SK-N-SH (cell line): ENCODE measurements around the gene PSMD8. TPM values are rescaled to one million over a fixed set of nuclear protein-coding genes. Genes with fewer than 3 reads are reported as not detected.

Experiments
- CTCF ChIA-PET: fragments of 300-600, 350-600 bp; formaldehyde crosslinking; extraction: SDS; loops from one replicate; lab custom pipeline; 2021; lab: Yijun Ruan, JAX
- POLR2A ChIA-PET: fragments of 350-600 bp; sonication (Branson Sonifier 250); formaldehyde crosslinking; extraction: SDS; loops from one replicate; lab custom pipeline; 2020; ENCODE audit warnings: antibody characterized with exemption, inconsistent platforms; lab: Yijun Ruan, JAX
- DNase-seq: peaks from one replicate; pipeline ENCODE4 v3.0.0; 2012
- H2AFZ ChIP-seq: fragments of 200-600 bp; sonication (generic); 2 replicates; pipeline ENCODE4 v1.8.1; 2016; ENCODE audit warnings: antibody characterized with exemption, mild to moderate bottlenecking, low read depth
- H3F3A ChIP-seq: fragments of 200-600 bp; sonication (generic); replicated peaks from 2 replicates; pipeline ENCODE3; 2016; ENCODE audit warnings: antibody characterized with exemption, mild to moderate bottlenecking; ENCODE audit not compliant: insufficient read depth
- H3K27ac ChIP-seq, 2 experiments: fragments of 200-500 bp in 1 of 2; fragments of 200-600 bp in 1 of 2; sonication (Bioruptor generic) in 1 of 2; sonication (generic), shearing (Covaris generic) in 1 of 2; 2 replicates each; pipeline versions ENCODE4 v1.5.1 to v1.6.1; 2014 to 2016; ENCODE audit warnings: low read depth in 2 of 2, inconsistent platforms in 1 of 2, low read length in 1 of 2, mild to moderate bottlenecking in 1 of 2, mixed read lengths in 1 of 2
- H3K27me3 ChIP-seq: fragments of 200-600 bp; sonication (generic), shearing (Covaris generic); 2 replicates; pipeline ENCODE4 v1.6.1; 2016; ENCODE audit warnings: mixed run types; ENCODE audit not compliant: insufficient read depth
- H3K36me3 ChIP-seq, 2 experiments: fragments of 200-500 bp in 1 of 2; fragments of 200-600 bp in 1 of 2; sonication (Bioruptor generic) in 1 of 2; sonication (generic) in 1 of 2; replicated peaks in 1 of 2; 2 replicates each; pipeline versions ENCODE3 to v1.5.1; 2014 to 2016; ENCODE audit warnings: low read length in 1 of 2, mild to moderate bottlenecking in 1 of 2; ENCODE audit not compliant: insufficient read depth in 2 of 2, control insufficient read depth in 1 of 2
- H3K4me1 ChIP-seq, 2 experiments: fragments of 200-500 bp in 1 of 2; fragments of 200-600 bp in 1 of 2; sonication (Bioruptor generic) in 1 of 2; sonication (generic), shearing (Covaris generic) in 1 of 2; 2 replicates each; pipeline versions ENCODE4 v1.5.1 to v1.6.1; 2014 to 2016; ENCODE audit warnings: low read depth in 1 of 2, low read length in 1 of 2, mixed run types in 1 of 2; ENCODE audit not compliant: insufficient read depth in 2 of 2, control insufficient read depth in 1 of 2
- H3K4me2 ChIP-seq: fragments of 200-600 bp; sonication (generic), shearing (Covaris generic); 2 replicates; pipeline ENCODE4 v1.6.1; 2017; ENCODE audit warnings: mixed run types
- H3K4me3 ChIP-seq, 2 experiments: fragments of 200-500 bp in 1 of 2; fragments of 200-600 bp in 1 of 2; sonication (Bioruptor generic) in 1 of 2; sonication (generic), shearing (Covaris generic) in 1 of 2; 2 replicates each; pipeline versions ENCODE4 v1.5.1 to v1.8.1; 2014 to 2016; ENCODE audit warnings: low read depth in 2 of 2, inconsistent platforms in 1 of 2, low read length in 1 of 2, mild to moderate bottlenecking in 1 of 2, mixed read lengths in 1 of 2, moderate library complexity in 1 of 2
- H3K79me2 ChIP-seq: fragments of 200-600 bp; sonication (generic); 2 replicates; pipeline ENCODE4 v1.8.1; 2017; ENCODE audit warnings: mild to moderate bottlenecking; ENCODE audit not compliant: insufficient read depth
- H3K9ac ChIP-seq: fragments of 200-600 bp; sonication (generic); 2 replicates; pipeline ENCODE4 v1.6.1; 2017; ENCODE audit warnings: mixed run types
- H3K9me2 ChIP-seq: fragments of 200-600 bp; sonication (generic); 2 replicates; pipeline ENCODE4 v1.6.1; 2017; ENCODE audit warnings: mixed run types
- H3K9me3 ChIP-seq: fragments of 200-600 bp; sonication (generic); 2 replicates; pipeline ENCODE4 v1.6.1; 2017; ENCODE audit warnings: mixed run types, mild to moderate bottlenecking, moderate library complexity
- H4K20me1 ChIP-seq: fragments of 200-600 bp; sonication (generic); 2 replicates; pipeline ENCODE4 v1.6.1; 2017; ENCODE audit warnings: mild to moderate bottlenecking, mixed run types; ENCODE audit not compliant: insufficient read depth
- CTCF ChIP-seq: fragments of 200-600 bp; sonication (generic); IDR thresholded peaks from 2 replicates; pipeline ENCODE4 v1.6.1; 2017; ENCODE audit warnings: antibody characterized with exemption, mild to moderate bottlenecking, moderate library complexity
- EP300 ChIP-seq, 2 experiments: IDR thresholded peaks; 2 replicates each; pipeline versions ENCODE4 v1.4.0 to v1.6.1; 2012; ENCODE audit warnings: borderline replicate concordance in 1 of 2, low read depth in 1 of 2, low read length in 1 of 2
- EZH2phosphoT487 ChIP-seq: fragments of 200-600 bp; sonication (generic); IDR thresholded peaks from 2 replicates; pipeline ENCODE4 v1.6.1; 2017; ENCODE audit warnings: low read depth, mixed run types, mild to moderate bottlenecking, antibody characterized with exemption, moderate library complexity, borderline replicate concordance
- FOSL2 ChIP-seq: IDR thresholded peaks from 2 replicates; pipeline ENCODE4 v1.4.0; 2012; ENCODE audit warnings: low read depth, mild to moderate bottlenecking, moderate library complexity, borderline replicate concordance
- FOXM1 ChIP-seq: IDR thresholded peaks from 2 replicates; pipeline ENCODE4 v1.4.0; 2012; ENCODE audit warnings: low read depth, mild to moderate bottlenecking
- GABPA ChIP-seq: IDR thresholded peaks from 2 replicates; pipeline ENCODE4 v1.4.0; 2012; ENCODE audit warnings: low read depth, mild to moderate bottlenecking
- MEF2A ChIP-seq: IDR thresholded peaks from 2 replicates; pipeline ENCODE4 v1.4.0; 2012; ENCODE audit warnings: low read depth, borderline replicate concordance
- NFIC ChIP-seq: IDR thresholded peaks from 2 replicates; pipeline ENCODE4 v1.4.0; 2012; ENCODE audit warnings: borderline replicate concordance
- NRF1 ChIP-seq: IDR thresholded peaks from 2 replicates; pipeline ENCODE4 v1.6.1; 2012; ENCODE audit warnings: low read depth, mild to moderate bottlenecking, low read length
- RCOR1 ChIP-seq: fragments of 150-350 bp; IDR thresholded peaks from 2 replicates; pipeline ENCODE4 v1.6.1; 2017; ENCODE audit warnings: antibody characterized with exemption, low read length
- RXRA ChIP-seq: IDR thresholded peaks from 2 replicates; pipeline ENCODE4 v1.4.0; 2012; ENCODE audit warnings: low read depth, mild to moderate bottlenecking, borderline replicate concordance
- SMC3 ChIP-seq: IDR thresholded peaks from 2 replicates; pipeline ENCODE4 v1.6.1; 2012; ENCODE audit warnings: low read depth, low read length, improper control_type of control experiment
- TAF1 ChIP-seq: IDR thresholded peaks from 2 replicates; pipeline ENCODE4 v1.6.1; 2012; ENCODE audit warnings: low read depth, mild to moderate bottlenecking, low read length, moderate library complexity, borderline replicate concordance
- TCF12 ChIP-seq: IDR thresholded peaks from 2 replicates; pipeline ENCODE4 v1.4.0; 2012
- USF2 ChIP-seq: fragments of 150-350 bp; IDR thresholded peaks from 2 replicates; pipeline ENCODE4 v1.6.1; 2017; ENCODE audit warnings: antibody characterized with exemption, low read length, low read depth, borderline replicate concordance
- WGBS: methylation state at CpG from one replicate; pipeline ENCODE4 v1.1.6; 2017; ENCODE audit warnings: low lambda C conversion rate; 5-methylcytosine and 5-hydroxymethylcytosine counted together
- polyA plus RNA-seq, 3 experiments: library from polyadenylated mRNA; depleted of rRNA; stranded (reverse); fragments of >200 nt; gene quantifications; 2 replicates each; pipeline ENCODE4 v1.2.3, GENCODE V29; 2012
- TF ChIP-seq, protein P1 (sequence below): IDR thresholded peaks from 2 replicates; pipeline ENCODE4 v1.6.1; 2012; ENCODE audit warnings: mild to moderate bottlenecking, low read depth, low read length, moderate library complexity

PSMD8 gene
- polyA plus RNA-seq, 1 of the 3 experiments (the other 2 are of a cell fraction) = 400 TPM

DNA sequence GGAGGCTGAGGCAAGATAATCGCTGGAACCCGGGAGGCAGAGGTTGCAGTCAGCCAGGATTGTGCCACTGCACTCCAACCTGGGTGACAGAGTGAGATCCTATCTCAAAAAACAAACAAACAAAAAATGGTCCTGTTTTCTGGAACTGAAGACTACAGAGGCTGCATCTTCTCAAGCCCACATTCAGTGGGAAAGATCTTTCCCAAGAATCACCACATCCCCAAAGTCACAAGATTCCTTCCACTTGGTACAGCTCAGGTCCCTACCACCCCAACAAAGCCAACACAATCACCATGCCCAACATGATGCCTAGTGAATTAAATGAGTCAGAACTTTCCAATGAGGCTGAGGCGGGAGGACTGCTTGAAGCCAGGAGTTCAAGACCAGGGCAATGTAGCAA is 23.5 kb upstream of the PSMD8 start:
- Histone ChIP-seq H2AFZ (no peak overlapping the region), H3K36me3 (no peaks in the 10 kb centered on the region), H3K27ac (no peak overlapping the region), H3K27me3 (0 out of 2 replicates have a peak, but pooled peaks cover under 1% of the 10 kb centered on the region), H3K4me1 (no peaks in the 10 kb centered on the region), H3K9ac (no peak overlapping the region), H3K9me3 (no peaks in the 10 kb centered on the region), H3K4me2 (no peak overlapping the region), H3K4me3 (no peak overlapping the region), H3F3A (no peaks in the 10 kb centered on the region), H3K9me2 (no peaks in the 10 kb centered on the region), H3K79me2 (no peaks in the 10 kb centered on the region), H4K20me1 (no peaks in the 10 kb centered on the region)
- TF ChIP-seq EP300 (IDR thresholded peaks at IDR 0.05; ENCODE audit: borderline replicate concordance in 1 of 2, low read depth in 1 of 2, low read length in 1 of 2) (no peak), GABPA (no peak), RCOR1 (no peak), FOXM1 (no peak), USF2 (no peak), TCF12 (no peak), SMC3 (no peak), CTCF (no peak), NFIC (no peak), RXRA (no peak), NRF1 (no peak), FOSL2 (no peak), MEF2A (no peak), TAF1 (no peak), EZH2phosphoT487 (no peak)
- TF ChIP-seq, protein P1, sequence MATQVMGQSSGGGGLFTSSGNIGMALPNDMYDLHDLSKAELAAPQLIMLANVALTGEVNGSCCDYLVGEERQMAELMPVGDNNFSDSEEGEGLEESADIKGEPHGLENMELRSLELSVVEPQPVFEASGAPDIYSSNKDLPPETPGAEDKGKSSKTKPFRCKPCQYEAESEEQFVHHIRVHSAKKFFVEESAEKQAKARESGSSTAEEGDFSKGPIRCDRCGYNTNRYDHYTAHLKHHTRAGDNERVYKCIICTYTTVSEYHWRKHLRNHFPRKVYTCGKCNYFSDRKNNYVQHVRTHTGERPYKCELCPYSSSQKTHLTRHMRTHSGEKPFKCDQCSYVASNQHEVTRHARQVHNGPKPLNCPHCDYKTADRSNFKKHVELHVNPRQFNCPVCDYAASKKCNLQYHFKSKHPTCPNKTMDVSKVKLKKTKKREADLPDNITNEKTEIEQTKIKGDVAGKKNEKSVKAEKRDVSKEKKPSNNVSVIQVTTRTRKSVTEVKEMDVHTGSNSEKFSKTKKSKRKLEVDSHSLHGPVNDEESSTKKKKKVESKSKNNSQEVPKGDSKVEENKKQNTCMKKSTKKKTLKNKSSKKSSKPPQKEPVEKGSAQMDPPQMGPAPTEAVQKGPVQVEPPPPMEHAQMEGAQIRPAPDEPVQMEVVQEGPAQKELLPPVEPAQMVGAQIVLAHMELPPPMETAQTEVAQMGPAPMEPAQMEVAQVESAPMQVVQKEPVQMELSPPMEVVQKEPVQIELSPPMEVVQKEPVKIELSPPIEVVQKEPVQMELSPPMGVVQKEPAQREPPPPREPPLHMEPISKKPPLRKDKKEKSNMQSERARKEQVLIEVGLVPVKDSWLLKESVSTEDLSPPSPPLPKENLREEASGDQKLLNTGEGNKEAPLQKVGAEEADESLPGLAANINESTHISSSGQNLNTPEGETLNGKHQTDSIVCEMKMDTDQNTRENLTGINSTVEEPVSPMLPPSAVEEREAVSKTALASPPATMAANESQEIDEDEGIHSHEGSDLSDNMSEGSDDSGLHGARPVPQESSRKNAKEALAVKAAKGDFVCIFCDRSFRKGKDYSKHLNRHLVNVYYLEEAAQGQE = no peak
- POLR2A ChIA-PET = interaction anchor here (0.6 to 1.6 kb wide), 2 partner anchors 23 to 427 kb away, joined by 3 to 5 read pairs; partner anchors contain the start of gene PSMD8
- CTCF ChIA-PET = no interaction called here
- 65% methylated on average over 3 of the region's 3 CpGs for WGBS
- no peak for DNase-seq
